Fibroblast of lung (primary cell): ENCODE data around the gene KCTD11. TPM values are rescaled to one million over a fixed set of nuclear protein-coding genes. Genes with fewer than 3 reads are reported as not detected.
A peak's percentile ranks its signal among the peaks of the same experiment; 100 is the strongest.

Experiments used
- DNase-seq, 2 donors: peaks; one replicate each; pipeline versions ENCODE4 v3.0.0 to v3.0.0-alpha.2; 2010; ENCODE audit warnings: low read depth in 2 of 2
- H2AFZ ChIP-seq: 2 replicates; pipeline ENCODE4 v1.5.1; 2012; ENCODE audit warnings: low read length, control low read depth, inconsistent platforms
- H3K27ac ChIP-seq: 2 replicates; pipeline ENCODE4 v1.5.1; 2011; ENCODE audit warnings: low read length, control low read depth; ENCODE audit not compliant: insufficient read depth
- H3K27me3 ChIP-seq: 2 replicates; pipeline ENCODE4 v1.5.1; 2011; ENCODE audit warnings: mild to moderate bottlenecking, low read length; ENCODE audit not compliant: control insufficient read depth, insufficient read depth
- H3K36me3 ChIP-seq: 2 replicates; pipeline ENCODE4 v1.5.1; 2011; ENCODE audit warnings: low read length; ENCODE audit not compliant: control insufficient read depth, insufficient read depth
- H3K4me1 ChIP-seq: 2 replicates; pipeline ENCODE4 v1.5.1; 2011; ENCODE audit warnings: low read length; ENCODE audit not compliant: control insufficient read depth, insufficient read depth; ENCODE audit errors: extremely low read depth
- H3K4me2 ChIP-seq: 2 replicates; pipeline ENCODE4 v1.5.1; 2011; ENCODE audit warnings: low read length, control low read depth; ENCODE audit not compliant: insufficient read depth; ENCODE audit errors: extremely low read depth
- H3K4me3 ChIP-seq, 4 experiments: fragments of 200-600 bp in 1 of 4; sonication (generic) in 1 of 4; replicated peaks in 1 of 4; 2 replicates each; pipeline ENCODE4 v1.5.1; 2011 to 2016; ENCODE audit warnings: low read length in 4 of 4, low read depth in 3 of 4, mild to moderate bottlenecking in 3 of 4, control low read depth in 2 of 4, inconsistent platforms in 1 of 4, mixed read lengths in 1 of 4; ENCODE audit not compliant: insufficient read depth in 1 of 4; ENCODE audit errors: control extremely low read depth in 1 of 4
- H3K79me2 ChIP-seq: 2 replicates; pipeline ENCODE4 v1.5.1; 2012; ENCODE audit warnings: mild to moderate bottlenecking, low read length, inconsistent platforms; ENCODE audit not compliant: control insufficient read depth, insufficient read depth
- H3K9ac ChIP-seq: 2 replicates; pipeline ENCODE4 v1.5.1; 2011; ENCODE audit warnings: mild to moderate bottlenecking, low read length, control low read depth; ENCODE audit not compliant: insufficient read depth
- H3K9me3 ChIP-seq: 2 replicates; pipeline ENCODE4 v1.5.1; 2012; ENCODE audit warnings: low read depth, low read length; ENCODE audit not compliant: control insufficient read depth, insufficient read depth
- H4K20me1 ChIP-seq: 2 replicates; pipeline ENCODE4 v1.5.1; 2011; ENCODE audit warnings: low read length; ENCODE audit not compliant: control insufficient read depth, insufficient read depth; ENCODE audit errors: extremely low read depth
- EZH2 ChIP-seq: IDR thresholded peaks from 2 replicates; pipeline ENCODE4 v1.5.1; 2012; ENCODE audit warnings: low read length, control low read depth, mild to moderate bottlenecking; ENCODE audit errors: missing control alignments
- polyA plus RNA-seq, 2 donors: library from polyadenylated mRNA; depleted of rRNA in 1 of 2; stranded (reverse) in 1 of 2; unstranded in 1 of 2; fragments of >200 nt; gene quantifications; 2 replicates each; pipeline ENCODE4 v1.2.1, GENCODE V29; 2011 to 2012; ENCODE audit warnings: missing spikeins in 1 of 2
- total RNA-seq: library from RNA; depleted of rRNA; stranded (reverse); fragments of >200 nt; gene quantifications from 2 replicates; pipeline ENCODE4 v1.2.1, GENCODE V29; 2014
- TF ChIP-seq, protein P1 (sequence below), 2 donors: IDR thresholded peaks in 1 of 2; conservative IDR thresholded peaks in 1 of 2; 1 replicate in 1 of 2; 2 replicates in 1 of 2; pipeline ENCODE4 v1.5.1; 2011 to 2012; ENCODE audit warnings: low read length in 2 of 2, control low read depth in 1 of 2, inconsistent platforms in 1 of 2, low read depth in 1 of 2, mild to moderate bottlenecking in 1 of 2

Gene KCTD11
- total and polyA plus RNA-seq, 2 donors (not counting 1 experiment from before 2014, with no cell fraction given) = 8.8 to 11.9 TPM

DNA sequence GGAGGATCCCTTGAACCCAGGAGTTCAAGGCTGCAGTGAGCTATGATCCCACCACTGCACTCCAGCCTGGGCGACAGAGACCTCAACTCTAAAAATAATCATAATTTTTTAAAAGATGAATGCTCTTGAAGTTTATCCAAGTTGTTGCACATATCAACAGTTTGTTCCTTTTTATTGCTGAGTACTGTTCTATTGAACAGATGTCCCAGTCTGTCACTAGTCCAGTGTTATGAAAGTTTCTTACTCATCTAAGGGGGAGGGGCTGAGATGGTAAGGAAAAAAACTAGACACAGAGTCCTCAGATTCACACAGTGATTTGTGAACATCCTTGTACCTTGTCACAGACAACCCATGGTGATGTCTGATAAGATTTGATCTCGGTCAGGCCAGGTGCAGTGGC is 11.8 kb upstream of the KCTD11 start:
- Histone ChIP-seq H3K4me1 (no peaks in the 10 kb centered on the region), H3K79me2 (no peaks in the 10 kb centered on the region), H3K9me3 (no peaks in the 10 kb centered on the region), H4K20me1 (no peaks in the 10 kb centered on the region), H2AFZ (no peak overlapping the region), H3K9ac (no peak overlapping the region), H3K36me3 (no peaks in the 10 kb centered on the region), H3K4me3 (no peak overlapping the region), H3K4me2 (no peak overlapping the region), H3K27ac (no peak overlapping the region), H3K27me3 (peaks cover 9% of the 10 kb centered on the region)
- DNase-seq = peak in 1 of 2 donors; percentile 31
- no peak for TF ChIP-seq EZH2
- TF ChIP-seq, protein P1, sequence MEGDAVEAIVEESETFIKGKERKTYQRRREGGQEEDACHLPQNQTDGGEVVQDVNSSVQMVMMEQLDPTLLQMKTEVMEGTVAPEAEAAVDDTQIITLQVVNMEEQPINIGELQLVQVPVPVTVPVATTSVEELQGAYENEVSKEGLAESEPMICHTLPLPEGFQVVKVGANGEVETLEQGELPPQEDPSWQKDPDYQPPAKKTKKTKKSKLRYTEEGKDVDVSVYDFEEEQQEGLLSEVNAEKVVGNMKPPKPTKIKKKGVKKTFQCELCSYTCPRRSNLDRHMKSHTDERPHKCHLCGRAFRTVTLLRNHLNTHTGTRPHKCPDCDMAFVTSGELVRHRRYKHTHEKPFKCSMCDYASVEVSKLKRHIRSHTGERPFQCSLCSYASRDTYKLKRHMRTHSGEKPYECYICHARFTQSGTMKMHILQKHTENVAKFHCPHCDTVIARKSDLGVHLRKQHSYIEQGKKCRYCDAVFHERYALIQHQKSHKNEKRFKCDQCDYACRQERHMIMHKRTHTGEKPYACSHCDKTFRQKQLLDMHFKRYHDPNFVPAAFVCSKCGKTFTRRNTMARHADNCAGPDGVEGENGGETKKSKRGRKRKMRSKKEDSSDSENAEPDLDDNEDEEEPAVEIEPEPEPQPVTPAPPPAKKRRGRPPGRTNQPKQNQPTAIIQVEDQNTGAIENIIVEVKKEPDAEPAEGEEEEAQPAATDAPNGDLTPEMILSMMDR (conservative IDR thresholded peaks at IDR 0.05 in 1 of 2, IDR thresholded peaks at IDR 0.05 in 1 of 2; ENCODE audit: low read depth in 1 of 2, low read length in 2 of 2) = no peak

DNA sequence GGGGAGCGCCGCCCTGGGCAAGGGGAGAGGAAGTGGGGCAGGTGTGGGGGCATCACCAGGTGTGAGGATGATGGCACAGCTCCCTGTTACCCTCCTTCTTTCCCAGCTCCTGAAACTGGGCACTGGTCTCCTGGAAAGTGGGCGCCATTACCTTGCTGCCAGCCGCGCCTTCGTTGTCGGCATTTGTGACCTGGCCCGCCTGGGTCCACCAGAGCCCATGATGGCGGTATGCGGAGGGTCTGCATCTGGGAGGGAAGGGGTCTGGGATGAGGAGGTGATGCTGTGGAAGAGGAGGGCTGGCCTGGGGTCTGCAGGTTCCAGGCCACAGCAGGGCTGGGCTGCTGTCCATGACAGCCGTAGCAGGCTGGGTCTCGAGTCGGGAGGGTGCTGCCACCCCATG is 10.1 kb upstream of the KCTD11 start:
- no peak overlapping the region for H3K9ac ChIP-seq

DNA sequence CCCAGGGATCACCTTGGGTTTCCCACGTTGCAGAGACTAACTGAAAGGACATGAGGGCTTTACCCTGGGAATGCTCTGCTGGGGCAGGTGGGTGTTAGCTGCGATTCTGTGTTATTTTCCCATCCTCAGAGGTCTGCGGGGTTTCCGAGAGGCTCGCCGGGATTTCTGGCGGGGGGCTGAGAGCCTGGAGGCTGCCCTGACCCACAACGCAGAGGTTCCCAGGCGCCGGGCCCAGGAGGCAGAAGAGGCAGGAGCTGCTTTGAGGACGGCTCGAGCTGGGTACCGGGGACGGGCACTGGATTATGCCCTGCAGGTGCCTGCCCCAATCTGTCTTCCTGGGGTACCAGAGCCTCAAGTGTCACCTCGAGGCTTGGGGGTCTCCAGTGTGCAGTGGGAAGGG is 8.7 kb upstream of the KCTD11 start:
- peaks cover 2% of the 10 kb centered on the region for H3K4me1 ChIP-seq
- H3K4me3 ChIP-seq = no peak overlapping the region
- TF ChIP-seq EZH2 = no peak
- TF ChIP-seq, protein P1 (conservative IDR thresholded peaks at IDR 0.05 in 1 of 2, IDR thresholded peaks at IDR 0.05 in 1 of 2; ENCODE audit: low read depth in 1 of 2, low read length in 2 of 2) = no peak
- H3K27ac ChIP-seq = no peak overlapping the region
- no peak overlapping the region for H3K9ac ChIP-seq
- no peaks in the 10 kb centered on the region for H4K20me1 ChIP-seq
- no peaks in the 10 kb centered on the region for H3K9me3 ChIP-seq
- no peak overlapping the region for H3K4me2 ChIP-seq
- H3K79me2 ChIP-seq = no peaks in the 10 kb centered on the region
- no peak for DNase-seq
- no peak overlapping the region for H2AFZ ChIP-seq
- H3K27me3 ChIP-seq = peaks cover 9% of the 10 kb centered on the region
- H3K36me3 ChIP-seq = no peaks in the 10 kb centered on the region

More for the DNA sequence above, 10.1 kb upstream of the KCTD11 start:
- Histone ChIP-seq H3K4me3 (no peak overlapping the region), H2AFZ (no peak overlapping the region), H3K4me1 (no peaks in the 10 kb centered on the region), H3K4me2 (no peak overlapping the region), H3K79me2 (no peaks in the 10 kb centered on the region), H3K9me3 (no peaks in the 10 kb centered on the region), H3K27ac (no peak overlapping the region), H4K20me1 (no peaks in the 10 kb centered on the region), H3K27me3 (peaks cover 9% of the 10 kb centered on the region), H3K36me3 (no peaks in the 10 kb centered on the region)
- no peak for DNase-seq
- TF ChIP-seq, protein P1 (conservative IDR thresholded peaks at IDR 0.05 in 1 of 2, IDR thresholded peaks at IDR 0.05 in 1 of 2; ENCODE audit: low read depth in 1 of 2, low read length in 2 of 2) = no peak
- no peak for TF ChIP-seq EZH2
